Measurements from ENCODE around the gene TRIL.
A peak's percentile ranks its signal among the peaks of the same experiment; 100 is the strongest.

Gene TRIL

GRCh38 chr7:28941633-28942032, 16.5 kb downstream of the TRIL start:
- Mint-ChIP-seq H3K4me3 (no peak overlapping the region), H3K36me3 (ENCODE audit: low read depth) (no peaks in the 10 kb centered on the region), H3K4me1 (ENCODE audit: low read depth) (no peaks in the 10 kb centered on the region), H3K27me3 (peaks cover 24% of the 10 kb centered on the region), H3K27ac (no peak overlapping the region), H3K9me3 (no peaks in the 10 kb centered on the region)
- intact Hi-C loops (cut with micrococcal nuclease): no loop called here

GRCh38 chr7:28940741-28941384, 17.3 kb downstream of the TRIL start:
- H3K4me1 Mint-ChIP-seq (ENCODE audit: low read depth): no peaks in the 10 kb centered on the region
- H3K36me3 Mint-ChIP-seq (ENCODE audit: low read depth): no peaks in the 10 kb centered on the region
- H3K27ac Mint-ChIP-seq: no peak overlapping the region
- peaks cover 21% of the 10 kb centered on the region for H3K27me3 Mint-ChIP-seq
- H3K4me3 Mint-ChIP-seq: no peak overlapping the region
- H3K9me3 Mint-ChIP-seq: no peaks in the 10 kb centered on the region
- intact Hi-C loops (cut with micrococcal nuclease): no loop called here

DNA sequence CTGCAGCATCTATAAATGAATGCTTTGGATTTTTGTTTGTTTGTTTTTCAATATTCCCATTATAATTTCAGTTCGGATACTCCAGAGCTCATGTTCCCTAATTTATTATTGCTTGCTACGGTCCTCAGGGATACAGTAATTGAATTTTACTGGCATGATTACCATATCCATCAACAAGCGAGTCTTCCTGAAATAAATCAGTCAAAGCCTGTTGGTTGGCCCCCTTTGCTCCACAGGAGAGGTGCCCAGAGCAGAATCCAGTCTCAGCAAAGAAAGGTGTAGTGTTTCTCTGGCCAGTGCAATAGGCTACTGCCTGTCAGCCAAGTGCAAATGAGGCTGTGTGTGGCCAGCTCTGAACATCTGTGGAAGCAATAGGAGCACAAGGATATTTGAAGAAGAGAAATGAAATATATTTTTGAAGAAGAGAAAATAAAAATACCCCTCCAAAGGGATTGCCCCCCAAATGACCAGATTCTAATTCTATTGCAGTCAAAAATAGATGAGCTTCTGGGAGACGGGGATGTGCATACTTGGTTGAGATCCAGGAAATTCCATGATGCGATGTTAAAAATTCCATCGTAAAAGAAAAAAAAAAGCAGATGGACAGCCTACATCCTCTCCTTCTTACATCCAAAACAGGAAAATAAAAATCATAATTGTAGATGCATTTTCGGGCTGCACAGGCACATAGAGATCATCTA, 18.1 kb downstream of the TRIL start:
- H3K4me1 Mint-ChIP-seq (ENCODE audit: low read depth): no peaks in the 10 kb centered on the region
- no peak overlapping the region for H3K27ac Mint-ChIP-seq
- no peaks in the 10 kb centered on the region for H3K36me3 Mint-ChIP-seq (ENCODE audit: low read depth)
- intact Hi-C loops (cut with micrococcal nuclease): no loop called here
- no peaks in the 10 kb centered on the region for H3K9me3 Mint-ChIP-seq
- H3K27me3 Mint-ChIP-seq: peaks cover 27% of the 10 kb centered on the region
- H3K4me3 Mint-ChIP-seq: no peak overlapping the region

DNA sequence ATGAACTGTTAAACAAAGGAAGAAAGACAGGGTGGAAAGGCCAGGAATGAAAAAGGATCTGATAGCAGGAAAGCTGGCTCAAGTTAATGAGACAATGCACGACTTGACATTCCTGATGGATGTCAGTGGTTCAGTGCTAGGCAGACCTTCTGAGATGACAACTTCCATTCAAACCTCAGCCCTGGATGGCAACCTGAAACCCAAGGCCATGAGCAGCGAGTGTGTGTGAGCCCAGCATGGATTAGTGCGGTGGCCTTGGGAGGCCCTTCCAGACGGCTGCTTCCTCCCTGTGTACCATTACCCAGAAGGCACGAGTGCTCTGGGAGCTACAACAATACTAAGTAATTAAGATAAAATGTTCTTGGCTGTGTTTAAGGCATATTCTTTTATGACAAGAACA, 18.8 kb downstream of the TRIL start:
- Mint-ChIP-seq H3K27ac (no peak overlapping the region), H3K9me3 (no peaks in the 10 kb centered on the region), H3K4me3 (no peak overlapping the region), H3K4me1 (ENCODE audit: low read depth) (no peaks in the 10 kb centered on the region), H3K27me3 (peaks cover 29% of the 10 kb centered on the region), H3K36me3 (ENCODE audit: low read depth) (no peaks in the 10 kb centered on the region)
- intact Hi-C loops (cut with micrococcal nuclease): no loop called here

- no peak overlapping the region for H3K4me3 Mint-ChIP-seq
- no peaks in the 10 kb centered on the region for H3K4me1 Mint-ChIP-seq (ENCODE audit: low read depth)
- no peak overlapping the region for H3K27ac Mint-ChIP-seq
- H3K9me3 Mint-ChIP-seq: no peaks in the 10 kb centered on the region
- intact Hi-C loops (cut with micrococcal nuclease): no loop called here
- peaks cover 37% of the 10 kb centered on the region for H3K27me3 Mint-ChIP-seq
- H3K36me3 Mint-ChIP-seq (ENCODE audit: low read depth): no peaks in the 10 kb centered on the region
These were observed 20.5 kb downstream of the TRIL start for GRCh38 chr7:28937619-28938018.

GRCh38 chr7:28937103-28937502, 21.0 kb downstream of the TRIL start:
- H3K27me3 Mint-ChIP-seq: peaks cover 38% of the 10 kb centered on the region
- H3K36me3 Mint-ChIP-seq (ENCODE audit: low read depth): no peaks in the 10 kb centered on the region
- intact Hi-C loops (cut with micrococcal nuclease): no loop called here
- no peak overlapping the region for H3K4me3 Mint-ChIP-seq
- no peaks in the 10 kb centered on the region for H3K4me1 Mint-ChIP-seq (ENCODE audit: low read depth)
- H3K27ac Mint-ChIP-seq: no peak overlapping the region
- no peaks in the 10 kb centered on the region for H3K9me3 Mint-ChIP-seq

DNA sequence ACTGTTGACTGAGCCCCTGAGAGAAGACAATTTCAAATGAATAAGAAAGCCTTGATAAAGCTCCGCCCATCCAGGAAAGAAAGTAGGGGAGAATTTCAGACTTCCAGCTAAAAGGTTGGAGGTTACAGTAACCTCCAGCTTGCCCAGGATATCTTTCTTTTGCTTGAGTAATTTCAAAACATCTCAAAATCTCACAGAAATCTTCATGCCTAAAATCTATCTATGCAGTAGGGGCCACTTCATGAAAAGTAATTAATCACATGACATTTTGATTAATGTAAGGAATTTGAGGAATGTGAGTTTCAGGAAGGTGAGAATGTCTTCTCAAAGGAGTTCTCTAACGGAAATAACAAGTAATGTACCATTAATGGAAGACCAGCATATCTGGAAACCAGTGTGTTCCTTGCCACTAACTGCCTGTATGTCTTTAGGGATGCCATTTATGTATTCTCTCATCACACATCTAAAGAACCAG, 24.2 kb downstream of the TRIL start:
- Mint-ChIP-seq H3K4me1 (ENCODE audit: low read depth) (no peaks in the 10 kb centered on the region), H3K9me3 (no peaks in the 10 kb centered on the region), H3K4me3 (no peak overlapping the region), H3K36me3 (ENCODE audit: low read depth) (no peaks in the 10 kb centered on the region), H3K27ac (no peak overlapping the region), H3K27me3 (peaks cover 40% of the 10 kb centered on the region)
- intact Hi-C loops (cut with micrococcal nuclease): no loop called here

DNA sequence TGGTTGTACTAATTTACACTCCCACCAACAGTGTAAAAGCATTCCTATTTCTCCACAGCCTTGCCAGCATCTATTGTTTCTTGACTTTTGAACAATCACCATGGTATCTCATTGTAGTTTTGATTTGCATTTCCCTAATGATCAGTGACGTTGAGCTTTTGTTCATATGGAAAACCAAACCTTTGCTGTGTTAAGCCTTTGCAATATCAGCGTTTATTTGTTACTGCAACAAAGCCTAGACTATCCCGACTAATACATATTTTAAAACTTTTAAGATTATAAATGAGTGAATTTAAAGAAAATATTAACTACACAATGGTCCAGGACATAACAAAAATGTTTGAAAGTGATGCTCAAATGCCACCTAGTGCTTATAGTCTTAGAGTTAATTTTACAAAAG, 26.6 kb downstream of the TRIL start:
- H3K4me3 Mint-ChIP-seq: no peak overlapping the region
- H3K27ac Mint-ChIP-seq: no peak overlapping the region
- H3K9me3 Mint-ChIP-seq: no peaks in the 10 kb centered on the region
- peaks cover 44% of the 10 kb centered on the region for H3K27me3 Mint-ChIP-seq
- H3K36me3 Mint-ChIP-seq (ENCODE audit: low read depth): no peaks in the 10 kb centered on the region
- peaks cover 9% of the 10 kb centered on the region for H3K4me1 Mint-ChIP-seq (ENCODE audit: low read depth)
- intact Hi-C loops (cut with micrococcal nuclease): no loop called here

- Mint-ChIP-seq H3K27ac (peak overlapping the region; percentile 53), H3K9me3 (no peaks in the 10 kb centered on the region), H3K4me3 (peak overlapping the region; percentile 75), H3K27me3 (peaks cover 33% of the 10 kb centered on the region), H3K4me1 (ENCODE audit: low read depth) (peaks cover 27% of the 10 kb centered on the region), H3K36me3 (ENCODE audit: low read depth) (no peaks in the 10 kb centered on the region)
- intact Hi-C loops (cut with micrococcal nuclease): loop anchor here (1.0 to 10.0 kb wide), 3 partner anchors 175 to 268 kb away; partner anchors contain the start of gene CHN2
These were observed 31.1 kb downstream of the TRIL start for GRCh38 chr7:28926871-28927597.

GRCh38 chr7:28922624-28923331, 35.4 kb downstream of the TRIL start:
- H3K27me3 Mint-ChIP-seq: peaks cover 22% of the 10 kb centered on the region
- no peak overlapping the region for H3K4me3 Mint-ChIP-seq
- intact Hi-C loops (cut with micrococcal nuclease): loop anchor here (1.0 to 10.0 kb wide), 4 partner anchors 272 to 486 kb away; partner anchors contain the start of gene CHN2
- no peaks in the 10 kb centered on the region for H3K36me3 Mint-ChIP-seq (ENCODE audit: low read depth)
- H3K27ac Mint-ChIP-seq: no peak overlapping the region
- H3K9me3 Mint-ChIP-seq: no peaks in the 10 kb centered on the region
- H3K4me1 Mint-ChIP-seq (ENCODE audit: low read depth): peaks cover 27% of the 10 kb centered on the region

DNA sequence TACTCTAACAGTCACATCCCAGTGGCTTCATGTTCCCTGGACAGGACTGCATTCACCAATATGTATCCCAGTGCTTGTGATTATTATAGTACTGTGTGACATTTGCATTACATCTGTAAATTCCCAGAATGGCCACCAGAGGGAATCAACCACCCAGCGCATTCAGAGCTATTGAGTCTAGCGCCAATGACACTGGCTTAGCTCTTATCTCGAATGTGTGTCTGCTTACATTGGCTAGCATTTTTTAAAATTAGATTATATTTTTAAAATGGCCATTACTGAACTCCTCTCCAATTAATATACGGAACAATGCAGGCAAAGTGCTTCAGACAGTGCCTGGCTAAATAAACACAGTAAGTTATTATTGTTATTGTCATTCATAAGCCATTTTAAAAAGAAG, 36.3 kb downstream of the TRIL start:
- Mint-ChIP-seq H3K27me3 (peaks cover 20% of the 10 kb centered on the region), H3K36me3 (ENCODE audit: low read depth) (no peaks in the 10 kb centered on the region), H3K4me1 (ENCODE audit: low read depth) (peaks cover 21% of the 10 kb centered on the region), H3K27ac (no peak overlapping the region), H3K4me3 (no peak overlapping the region), H3K9me3 (no peaks in the 10 kb centered on the region)
- intact Hi-C loops (cut with micrococcal nuclease): loop anchor here (1.0 to 10.0 kb wide), 4 partner anchors 273 to 486 kb away; partner anchors contain the start of gene CHN2

DNA sequence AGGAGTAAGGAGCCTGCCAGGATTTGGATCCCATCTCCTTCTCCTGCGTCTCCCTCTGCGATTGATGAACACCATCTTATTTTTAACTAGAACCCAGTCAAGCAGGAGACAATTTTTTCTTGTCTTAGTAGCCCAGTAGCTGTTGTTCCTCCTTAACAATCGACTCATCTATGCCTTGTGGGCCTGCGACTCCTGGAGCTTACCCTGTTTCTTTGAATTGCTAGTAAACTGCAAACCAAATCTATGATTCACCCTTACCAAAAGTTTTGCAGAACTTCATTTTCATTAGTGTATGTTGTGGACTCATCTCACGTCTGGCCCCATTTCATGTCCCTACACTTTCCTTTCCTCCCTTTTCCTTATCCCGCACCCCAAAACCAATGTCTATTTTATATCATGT, 37.7 kb downstream of the TRIL start:
- Mint-ChIP-seq H3K4me3 (no peak overlapping the region), H3K4me1 (ENCODE audit: low read depth) (peaks cover 16% of the 10 kb centered on the region), H3K27me3 (peaks cover 10% of the 10 kb centered on the region), H3K36me3 (ENCODE audit: low read depth) (no peaks in the 10 kb centered on the region), H3K9me3 (no peaks in the 10 kb centered on the region), H3K27ac (no peak overlapping the region)
- intact Hi-C loops (cut with micrococcal nuclease): loop anchor here (5.0 to 10.0 kb wide), 3 partner anchors 274 to 427 kb away; partner anchors contain the start of gene CHN2

DNA sequence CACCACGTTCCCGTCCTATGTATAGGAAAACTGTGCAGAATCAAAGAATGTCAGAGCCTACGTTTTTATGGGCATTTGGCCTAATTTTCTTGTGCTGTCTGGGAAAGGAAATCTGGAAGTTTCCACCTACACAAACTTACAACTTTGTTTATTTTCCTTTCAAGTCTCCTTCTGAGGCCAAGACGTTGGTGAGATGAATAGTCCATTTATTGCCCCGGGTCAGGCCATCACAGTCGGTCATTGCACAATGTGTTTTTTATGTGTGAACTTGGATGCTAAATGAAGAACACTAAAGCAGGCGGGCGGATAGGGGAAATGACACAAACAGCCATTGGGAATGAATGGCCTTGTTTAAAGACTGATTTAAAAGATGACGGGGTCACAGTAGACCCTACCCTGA, 38.6 kb downstream of the TRIL start:
- Mint-ChIP-seq H3K36me3 (ENCODE audit: low read depth) (no peaks in the 10 kb centered on the region), H3K27me3 (peaks cover 3% of the 10 kb centered on the region), H3K9me3 (no peaks in the 10 kb centered on the region), H3K4me1 (ENCODE audit: low read depth) (peaks cover 12% of the 10 kb centered on the region), H3K27ac (no peak overlapping the region), H3K4me3 (no peak overlapping the region)
- intact Hi-C loops (cut with micrococcal nuclease): no loop called here

Measured in dendritic cell treated with granulocyte-macrophage colony-stimulating factor and Interleukin-4, amounts not matched to agents 40 ng/mL and 50 ng/mL, for 4 days (primary cell).